Body of pancreas (tissue), 4 donors: ENCODE measurements around the gene UBR3.

Experiments
- CTCF ChIP-seq, 7 experiments: fragments of 450-650 bp in 4 of 7; fragments of 200-600 bp in 3 of 7; sonication (generic) in 3 of 7; IDR thresholded peaks; one replicate each; pipeline ENCODE4 v1.5.1; 2016 to 2019; ENCODE audit warnings: antibody characterized with exemption in 7 of 7
- POLR2A ChIP-seq, 3 donors: fragments of 450-650 bp; IDR thresholded peaks; one replicate each; pipeline ENCODE4 v1.6.1; 2016; ENCODE audit warnings: antibody characterized with exemption in 3 of 3, mild to moderate bottlenecking in 2 of 3

- no peak for TF ChIP-seq CTCF (IDR thresholded peaks at IDR 0.05)
- TF ChIP-seq POLR2A (IDR thresholded peaks at IDR 0.05), result no peak
These were observed 178.4 kb downstream of the UBR3 start for GRCh38 chr2:170005702-170006101.
